Hepatocyte (in vitro differentiated cells): ENCODE measurements around the gene SIGLEC12.

Experiments used
- CTCF ChIP-seq: fragments of 200-600 bp; sonication (generic); IDR thresholded peaks from 2 replicates; pipeline ENCODE4 v1.5.1; 2016; ENCODE audit warnings: antibody characterized with exemption, mild to moderate bottlenecking; ENCODE audit not compliant: poor library complexity
- EZH2phosphoT487 ChIP-seq: fragments of 200-600 bp; sonication (generic); IDR thresholded peaks from one replicate; pipeline ENCODE4 v1.6.1; 2018; ENCODE audit warnings: antibody characterized with exemption, mild to moderate bottlenecking, low read depth, moderate library complexity; ENCODE audit not compliant: unreplicated experiment, severe bottlenecking

DNA sequence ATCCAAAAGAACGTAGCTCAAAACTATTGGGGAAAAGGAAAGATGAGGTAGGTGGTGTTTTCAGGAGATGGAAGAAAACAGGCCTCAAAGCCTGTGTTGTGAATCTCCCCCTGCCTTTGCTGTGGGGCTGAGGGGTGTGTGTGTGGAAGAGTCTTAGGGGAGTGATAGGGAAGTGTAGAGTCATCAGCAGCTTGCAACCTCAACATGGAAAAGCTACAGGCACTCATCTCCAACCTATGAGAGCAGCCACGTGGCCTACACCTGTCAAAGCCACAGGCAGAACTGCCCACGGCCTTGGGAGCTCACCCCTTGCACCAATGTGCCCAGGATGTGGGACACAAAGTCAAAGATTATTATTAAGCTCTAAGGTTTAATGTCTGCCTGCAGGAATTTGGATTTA lies 4.3 kb upstream of the SIGLEC12 start:
- TF ChIP-seq CTCF (no peak), EZH2phosphoT487 (no peak)
